ENCODE measurements around the gene GSTT2.
"Not testable (repeated sequence)": the region's sequence is repeated elsewhere in the genome, so short reads cannot be mapped to it uniquely, and the experiment has no call there.

GSTT2 gene

DNA sequence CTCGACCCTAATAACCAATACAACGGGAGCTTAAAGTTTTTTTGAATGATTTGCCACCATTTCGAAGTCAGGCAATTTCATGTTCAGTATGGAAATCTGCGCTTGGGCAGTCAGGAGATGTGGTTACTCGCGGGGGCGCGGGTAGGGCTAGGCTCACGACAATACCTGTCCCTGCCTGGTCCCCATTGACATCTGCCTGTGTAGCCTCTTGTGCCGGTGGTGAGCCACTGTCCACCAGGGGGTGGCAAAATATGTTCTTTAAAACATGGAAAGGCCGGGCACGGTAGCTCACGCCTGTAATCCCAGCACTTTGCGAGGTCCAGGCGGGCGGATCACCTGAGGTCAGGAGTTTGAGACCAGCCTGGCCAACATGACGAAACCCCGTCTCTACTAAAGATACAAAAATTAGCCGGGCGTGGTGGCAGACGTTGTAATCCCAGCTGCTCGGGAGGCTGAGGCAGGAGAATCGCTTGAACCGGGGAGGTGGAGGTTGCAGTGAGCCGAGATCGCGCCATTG is 5.0 kb upstream of the GSTT2 start:
- not testable (repeated sequence) for DNase-seq (ENCODE audit: low spot score)

DNA sequence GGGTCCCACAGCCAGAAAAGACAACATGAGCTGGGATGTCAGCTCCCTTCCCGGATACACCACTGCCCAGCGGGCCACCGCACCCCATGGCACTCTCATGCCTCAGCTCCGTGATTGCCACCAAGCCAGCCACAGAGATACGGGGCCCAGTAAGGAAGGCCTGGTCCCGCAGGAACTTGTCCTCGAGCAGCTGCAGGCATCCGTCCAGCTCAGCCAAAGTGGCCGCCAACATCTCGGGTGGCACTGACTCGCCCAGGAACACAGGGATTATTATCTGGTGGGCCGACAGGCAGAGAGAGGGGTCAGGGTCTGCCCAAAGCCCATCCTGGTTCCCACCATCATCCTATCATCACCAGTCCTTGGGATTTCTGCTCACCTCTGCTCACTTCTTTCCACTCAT is 2.6 kb upstream of the GSTT2 start:
- not testable (repeated sequence) for DNase-seq (ENCODE audit: low spot score)

DNA sequence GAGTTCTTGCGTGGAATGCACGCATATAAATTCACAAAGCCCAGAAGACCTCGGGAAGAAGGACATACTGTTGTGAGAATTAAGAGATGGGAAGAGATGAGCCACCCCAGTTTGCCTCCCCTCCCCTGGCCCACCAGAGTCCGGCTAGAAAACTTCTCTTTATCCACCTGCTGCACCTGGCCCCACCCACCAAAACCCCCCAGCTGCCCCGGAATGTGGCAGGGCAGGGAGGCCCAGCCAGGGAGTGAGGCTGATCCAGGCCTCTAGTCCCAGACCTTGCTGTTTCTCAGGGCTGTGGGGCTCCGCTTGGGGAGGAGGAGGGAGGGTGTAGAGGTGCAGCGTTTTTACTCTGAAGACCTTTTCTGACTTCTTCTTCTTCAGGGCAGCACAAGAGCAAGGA is 633 bp downstream of the GSTT2 start:
- not testable (repeated sequence) for DNase-seq (ENCODE audit: low spot score)

DNA sequence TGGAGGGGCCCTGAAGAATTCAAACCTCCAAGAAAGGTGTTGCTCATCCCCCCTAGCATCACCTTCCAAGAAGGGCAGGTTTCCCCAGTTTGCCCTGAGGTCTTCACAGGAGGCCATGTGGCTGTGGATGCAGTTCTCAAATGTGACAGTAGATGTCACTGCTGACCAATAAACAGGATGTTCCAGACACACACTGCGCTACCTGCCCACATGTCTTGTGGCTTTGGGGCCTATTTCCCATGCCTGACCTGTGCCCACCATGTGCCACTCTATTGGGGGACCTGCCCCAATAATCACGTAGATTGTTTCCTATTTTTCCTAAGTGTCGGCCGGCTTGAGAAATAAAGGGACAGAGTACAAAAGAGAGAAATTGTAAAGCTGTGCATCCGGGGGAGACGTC is 4.5 kb downstream of the GSTT2 start:
- DNase-seq (ENCODE audit: low spot score), result peak; percentile 13

DNA sequence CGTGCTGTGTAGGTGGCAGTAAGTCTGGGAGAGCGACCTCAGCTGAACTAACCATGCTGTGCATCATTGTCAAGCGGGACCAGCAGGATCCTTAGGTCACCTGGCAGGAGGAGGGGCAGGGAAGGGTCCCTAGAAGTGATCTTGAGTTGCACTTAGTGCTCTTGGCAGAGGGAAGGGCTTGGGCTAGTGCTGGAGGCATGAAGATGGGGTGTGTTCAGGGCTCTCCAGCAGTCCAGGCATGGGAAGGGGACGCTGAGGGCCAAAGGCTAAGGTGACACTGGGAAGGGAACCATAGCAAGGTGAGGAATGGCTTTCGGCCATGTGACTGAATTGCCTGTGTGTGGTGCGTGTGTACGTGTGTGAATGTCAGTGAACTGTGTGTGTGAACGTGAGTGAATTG is 6.2 kb downstream of the GSTT2 start:
- not testable (repeated sequence) for DNase-seq (ENCODE audit: low spot score)

DNA sequence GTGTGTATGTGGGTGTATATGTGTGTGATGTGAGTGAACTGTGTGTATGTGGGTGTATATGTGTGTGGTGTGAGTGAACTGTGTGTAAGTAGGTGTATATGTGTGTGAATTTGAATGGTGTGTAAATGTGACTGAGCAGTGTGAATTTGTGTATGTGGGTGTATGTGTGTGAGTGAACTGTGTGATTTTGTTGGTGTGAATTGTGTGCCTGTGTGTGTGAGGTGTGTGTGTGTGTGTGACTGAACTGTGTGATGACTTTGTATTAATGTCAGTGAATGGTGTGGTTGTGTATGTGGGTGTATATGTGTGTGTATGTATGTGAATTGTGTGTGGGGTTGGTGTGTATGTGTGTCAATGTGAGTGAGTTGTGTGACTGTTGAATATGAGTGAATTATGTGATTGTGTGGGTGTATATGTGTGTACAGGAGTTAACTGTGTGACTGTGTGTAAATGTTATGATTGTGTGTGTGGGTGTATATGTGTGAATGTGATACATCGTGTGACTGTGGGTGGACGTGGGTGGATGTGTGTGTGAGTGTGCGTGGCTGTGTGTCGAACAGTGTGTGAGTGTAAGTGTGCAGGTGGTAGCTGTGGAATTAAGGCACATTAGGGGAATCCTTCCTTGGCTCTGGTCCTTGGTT is 6.7 kb downstream of the GSTT2 start:
- not testable (repeated sequence) for DNase-seq (ENCODE audit: low spot score)

DNA sequence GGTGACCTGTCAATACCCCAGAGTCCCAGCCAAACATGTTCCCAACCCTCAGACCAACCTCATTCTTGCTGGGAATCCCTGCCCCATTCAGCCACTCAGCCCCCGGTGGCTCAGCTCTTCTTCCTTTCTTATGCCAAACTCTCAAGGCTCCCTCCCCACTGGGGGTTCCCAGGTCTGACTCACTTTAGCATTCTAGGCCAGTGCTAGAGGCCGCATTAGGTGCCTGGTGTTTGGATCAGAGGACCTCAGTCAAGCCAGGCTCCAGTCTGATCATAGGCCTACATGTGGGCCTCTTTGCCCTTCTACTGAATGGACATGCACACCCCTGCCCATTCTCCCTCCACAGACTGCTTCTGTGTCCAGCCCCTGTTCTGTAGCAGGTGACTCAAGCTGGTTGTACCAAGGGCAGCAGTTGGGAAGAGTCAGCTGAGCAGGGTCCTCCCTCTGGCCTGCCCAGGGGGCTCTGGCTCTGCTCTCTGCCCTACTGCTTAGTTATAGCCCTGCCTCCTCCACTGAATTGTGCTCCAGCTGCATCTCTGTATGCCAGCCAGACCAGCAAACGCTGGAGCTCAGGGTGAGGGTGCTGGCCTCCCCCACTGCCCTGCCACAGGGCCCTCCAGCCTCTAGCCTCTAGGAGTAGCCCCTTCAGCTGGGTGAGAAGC is 9.8 kb downstream of the GSTT2 start:
- DNase-seq (ENCODE audit: low spot score), result not testable (repeated sequence)

DNA sequence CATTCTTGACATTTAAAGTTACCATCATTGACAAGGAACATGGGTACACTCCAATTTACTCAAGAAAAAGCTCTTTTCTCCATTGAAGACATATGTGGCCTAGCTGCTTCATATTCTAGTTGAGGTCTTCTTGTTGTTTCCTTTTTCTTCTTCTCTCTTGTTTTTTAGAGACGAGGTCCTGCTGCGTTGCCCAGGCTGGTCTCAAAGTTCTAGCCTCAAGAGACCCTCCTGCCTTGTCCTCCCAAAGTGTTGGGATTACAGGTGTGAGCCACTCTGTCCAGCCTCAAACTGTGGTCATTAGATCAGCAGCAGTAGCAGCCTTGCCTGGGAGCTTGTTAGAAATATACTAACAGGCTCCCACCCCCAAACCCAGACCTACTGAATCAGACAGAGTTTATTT is 13.1 kb downstream of the GSTT2 start:
- DNase-seq (ENCODE audit: low spot score), result not testable (repeated sequence)

DNA sequence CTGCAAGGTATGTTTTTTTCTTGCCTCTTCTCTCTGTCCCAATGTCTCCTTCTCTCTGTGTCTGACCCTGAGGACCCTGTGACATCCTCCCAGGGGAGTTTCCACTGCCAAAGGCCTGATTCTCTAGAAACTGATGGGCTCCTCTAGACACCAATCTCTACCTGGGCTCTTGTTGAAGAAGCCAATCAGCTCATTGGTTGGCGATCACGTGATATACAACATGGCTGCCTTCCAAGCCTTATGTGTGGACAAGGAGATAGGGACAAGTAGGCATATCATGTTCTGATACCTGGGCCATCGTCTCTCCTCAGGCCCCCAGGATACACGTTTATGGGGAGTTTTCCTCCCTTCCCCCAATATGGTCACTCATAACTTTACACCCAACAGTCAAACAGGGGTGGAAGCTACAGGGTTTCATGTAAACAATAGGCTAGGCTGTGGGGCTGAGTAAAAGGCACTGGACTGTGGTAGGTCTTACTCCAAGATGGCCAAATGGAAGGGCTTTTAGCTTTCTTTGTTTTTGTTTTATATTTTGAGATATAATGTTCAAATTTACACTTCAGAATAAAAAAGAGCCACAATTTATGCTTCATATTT is 13.7 kb downstream of the GSTT2 start:
- DNase-seq (ENCODE audit: low spot score), result not testable (repeated sequence)

DNA sequence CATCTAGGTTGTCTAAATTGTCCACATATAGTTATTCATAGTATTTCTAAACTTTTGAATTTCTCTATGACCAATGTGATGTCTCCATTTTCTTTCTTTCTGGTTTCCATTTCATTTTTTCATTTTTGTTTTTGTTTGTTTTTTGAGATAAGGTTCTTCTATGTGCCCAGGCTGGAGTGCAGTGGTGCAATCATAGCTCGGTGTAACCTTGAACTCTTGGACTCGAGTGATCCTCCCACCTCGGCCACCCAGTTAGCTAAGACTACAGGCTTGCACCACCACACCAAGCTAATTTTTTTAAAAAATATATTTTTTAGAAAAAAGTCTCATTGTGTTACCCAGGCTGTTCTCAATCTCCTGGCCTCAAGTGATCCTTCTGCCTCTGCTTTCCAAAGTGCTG is 17.2 kb downstream of the GSTT2 start:
- no peak for DNase-seq (ENCODE audit: low spot score)

DNA sequence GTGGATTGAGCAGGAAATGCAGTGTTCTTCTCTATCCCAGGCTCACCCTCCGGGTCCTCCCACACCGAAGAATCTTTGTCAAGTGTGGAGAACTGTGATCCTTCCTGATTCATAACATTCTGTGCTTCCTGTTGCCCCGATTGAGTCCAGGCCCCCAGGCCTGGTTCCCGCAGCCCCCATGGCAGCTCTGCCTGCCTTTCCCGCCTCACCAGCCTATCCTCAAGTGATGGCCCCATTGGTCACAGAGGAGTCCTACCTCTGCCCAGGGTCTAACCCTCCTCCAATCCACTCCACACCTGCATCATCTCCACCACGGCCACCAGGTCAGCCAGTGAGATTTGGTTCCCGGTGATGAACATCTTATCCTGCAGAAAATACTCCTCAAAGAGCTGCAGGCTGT is 19.8 kb downstream of the GSTT2 start:
- not testable (repeated sequence) for DNase-seq (ENCODE audit: low spot score)

DNA sequence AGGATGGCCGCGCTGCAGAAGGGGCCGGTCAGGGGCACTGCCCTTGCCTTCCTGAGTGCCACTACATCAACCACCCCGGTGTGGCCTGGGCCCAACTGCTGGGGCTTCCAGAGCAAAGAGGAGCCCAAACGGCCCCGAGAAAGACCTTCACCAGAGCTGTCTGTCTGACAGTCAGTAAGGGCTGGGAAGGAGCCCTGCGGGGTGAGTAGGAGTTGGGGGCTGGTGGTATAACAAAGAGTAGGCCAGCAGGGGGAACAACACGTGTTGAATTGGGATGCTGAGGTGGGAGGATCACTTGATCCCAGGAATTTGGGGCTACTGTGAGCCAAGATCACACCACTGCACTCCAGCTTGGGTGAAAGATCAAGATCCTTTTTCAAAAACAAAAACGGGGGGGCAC is 21.4 kb downstream of the GSTT2 start:
- DNase-seq (ENCODE audit: low spot score), result no peak

DNA sequence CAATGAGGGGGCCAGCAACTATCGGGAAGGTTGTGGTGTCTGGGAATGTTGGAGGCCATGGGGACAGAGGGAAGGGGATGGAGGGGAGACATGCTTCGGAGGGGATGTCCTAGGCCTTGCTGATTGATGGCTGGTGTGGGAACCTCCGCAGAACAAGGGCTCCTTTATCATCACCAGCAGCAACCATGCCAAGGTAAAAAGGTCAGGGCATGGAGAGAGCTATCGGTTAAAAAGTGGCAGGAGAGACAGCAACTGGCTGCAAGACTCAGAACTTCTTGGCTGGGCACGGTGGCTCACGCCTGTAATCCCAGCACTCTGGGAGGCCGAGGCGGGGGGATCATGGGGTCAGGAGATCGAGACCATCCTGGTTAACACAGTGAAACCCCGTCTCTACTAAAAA is 22.3 kb downstream of the GSTT2 start:
- DNase-seq (ENCODE audit: low spot score), result no peak

DNA sequence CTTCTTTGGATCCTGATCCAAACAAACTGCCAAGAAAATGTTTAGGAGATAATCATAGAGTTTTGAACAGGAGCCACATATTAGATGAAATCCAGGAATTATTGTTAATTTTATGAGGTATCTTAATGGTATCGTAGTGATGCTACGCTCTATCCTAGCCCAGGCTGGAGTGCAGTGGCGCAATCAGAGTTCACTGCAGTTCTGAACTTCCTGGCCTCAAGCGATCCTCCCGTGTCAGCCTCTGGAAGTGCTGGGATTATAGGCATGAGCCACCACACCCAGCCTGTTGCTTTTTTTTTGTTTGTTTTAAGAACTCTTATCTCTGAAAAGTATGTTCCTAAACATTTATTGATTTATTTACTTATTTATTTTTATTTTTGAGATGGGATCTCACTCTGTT is 22.9 kb downstream of the GSTT2 start:
- DNase-seq (ENCODE audit: low spot score), result no peak

DNA sequence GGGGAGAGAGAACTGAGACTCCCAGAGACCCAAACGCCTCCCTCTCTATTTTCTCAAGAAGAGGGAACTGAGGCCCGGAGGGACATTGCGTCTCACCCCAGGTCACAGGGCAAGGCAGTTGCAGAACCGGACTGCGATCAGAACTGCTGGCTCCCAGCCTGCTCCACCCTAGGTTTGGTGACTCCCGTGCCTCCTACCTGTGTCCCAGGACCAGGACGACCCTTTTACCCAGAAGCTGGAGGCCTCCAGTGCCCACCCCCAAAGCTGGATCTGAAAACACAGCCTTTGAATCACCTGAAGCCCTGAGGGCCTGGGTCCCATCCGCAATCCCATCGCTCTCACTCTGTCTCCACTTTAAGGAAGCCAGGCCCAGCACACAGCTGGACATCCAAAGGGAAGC is 24.0 kb downstream of the GSTT2 start:
- no peak for DNase-seq (ENCODE audit: low spot score)

DNA sequence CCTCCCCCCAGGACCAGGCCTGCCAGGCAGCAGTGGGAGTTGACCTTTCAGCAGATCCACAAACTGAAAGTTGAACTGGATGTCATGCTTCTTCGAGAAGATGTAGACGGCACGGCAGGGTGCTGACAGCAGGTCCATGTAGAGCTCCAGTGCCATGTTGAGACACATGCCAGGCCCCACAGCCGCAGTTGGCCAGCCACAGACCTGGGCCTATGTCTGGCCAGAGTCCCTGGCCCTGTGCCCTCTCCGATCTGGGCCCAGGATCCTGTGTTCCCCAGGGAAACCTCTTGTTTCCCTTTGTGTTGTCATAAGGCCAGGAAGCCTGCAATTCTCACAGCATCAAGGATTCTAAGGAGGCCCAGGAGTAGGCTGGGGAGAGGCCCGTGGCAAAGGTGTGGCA is 25.3 kb downstream of the GSTT2 start, which contains the start of gene GSTT4:
Gene GSTT4, minus strand, starts transcription at position 253 of the 400 bp plus-strand sequence. Its CDS starts 97 bp downstream, at position 156.
- DNase-seq (ENCODE audit: low spot score), result no peak

DNA sequence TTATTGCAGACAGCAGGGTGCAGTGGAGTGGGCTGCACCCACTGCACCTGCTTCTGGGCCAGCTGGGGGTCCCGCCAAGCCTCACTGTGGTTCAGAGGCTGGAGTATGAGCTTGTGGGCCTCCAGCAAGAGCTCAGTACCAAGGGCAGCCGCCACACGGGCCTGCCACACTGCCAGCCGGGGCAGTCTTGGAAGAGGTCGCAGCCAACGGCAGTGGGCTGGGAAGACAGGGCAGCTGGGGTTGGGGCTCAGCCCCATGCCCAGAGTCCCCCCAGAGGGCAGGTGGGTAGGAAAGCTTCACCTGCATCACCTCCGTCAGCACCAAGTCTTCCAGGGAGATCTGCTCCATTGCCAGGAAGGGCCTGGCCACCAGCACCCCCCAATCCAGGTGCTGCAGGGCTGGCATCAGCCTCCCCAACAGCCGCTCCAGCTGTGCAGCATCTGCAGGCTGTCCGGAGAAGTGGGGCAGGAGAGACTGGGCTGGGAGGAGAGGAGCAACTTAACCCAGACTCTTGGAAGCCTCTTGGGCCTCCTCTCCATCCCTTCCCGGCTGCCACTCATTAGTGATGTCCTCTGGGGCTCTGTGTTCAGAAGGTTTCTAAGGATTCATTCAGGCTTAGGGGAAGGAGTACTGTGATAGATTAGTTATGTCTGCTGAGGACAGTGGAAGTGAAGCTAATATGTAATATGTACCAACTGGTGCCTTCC is 26.4 kb downstream of the GSTT2 start:
- DNase-seq (ENCODE audit: low spot score), result no peak

DNA sequence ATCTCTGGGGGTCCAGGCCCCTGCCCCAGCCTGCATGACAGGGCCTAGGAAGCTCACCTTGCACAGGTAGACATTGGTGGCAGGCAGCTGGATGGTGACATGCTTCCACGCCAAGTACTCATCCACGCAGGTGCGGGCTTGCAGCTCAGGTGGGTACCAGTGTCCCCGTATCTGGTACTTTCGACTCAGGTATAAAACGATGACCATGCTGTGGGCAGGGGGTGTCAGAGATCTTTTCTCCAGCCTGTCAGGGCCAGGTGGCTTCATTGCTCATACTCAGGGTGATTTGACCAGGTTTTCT is 26.9 kb downstream of the GSTT2 start:
- no peak for DNase-seq (ENCODE audit: low spot score)

DNA sequence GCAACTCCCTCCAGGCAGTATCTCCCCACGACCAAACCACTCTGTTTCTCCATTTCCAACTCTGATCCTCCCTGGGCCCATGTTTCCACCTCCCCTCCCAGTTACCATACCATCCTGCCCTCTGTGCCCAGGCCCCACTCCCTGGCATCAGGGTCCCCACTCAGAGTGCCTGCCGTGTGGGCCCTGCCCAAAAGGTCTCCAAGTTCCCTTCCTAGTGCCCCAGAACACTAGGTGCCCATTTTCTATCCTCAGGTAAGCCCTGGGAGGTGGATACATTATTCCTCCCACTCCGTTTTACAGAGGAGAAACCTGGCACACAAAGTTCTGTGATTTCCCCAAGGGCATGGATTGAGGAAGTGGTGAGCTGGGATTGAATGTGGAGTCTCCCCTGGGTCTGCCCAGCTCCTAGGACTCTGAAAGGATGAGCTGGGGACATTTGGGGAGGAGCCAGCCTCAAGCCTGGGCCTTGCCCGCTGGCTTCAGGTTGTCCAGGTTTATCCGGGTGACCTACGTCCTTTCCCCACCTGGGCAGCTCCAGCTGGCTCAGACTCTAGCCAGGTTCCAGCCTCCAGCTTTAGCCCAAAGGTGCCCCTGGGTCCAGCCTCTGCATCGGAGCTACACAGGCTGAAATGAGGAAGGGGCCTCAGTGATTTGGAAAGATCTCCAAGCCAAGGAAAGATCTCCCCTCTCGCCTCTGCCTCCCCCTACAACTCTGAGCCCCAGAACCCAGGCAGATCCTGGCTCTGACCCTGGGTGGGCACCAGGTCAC is 27.5 kb downstream of the GSTT2 start:
- no peak for DNase-seq (ENCODE audit: low spot score)

DNA sequence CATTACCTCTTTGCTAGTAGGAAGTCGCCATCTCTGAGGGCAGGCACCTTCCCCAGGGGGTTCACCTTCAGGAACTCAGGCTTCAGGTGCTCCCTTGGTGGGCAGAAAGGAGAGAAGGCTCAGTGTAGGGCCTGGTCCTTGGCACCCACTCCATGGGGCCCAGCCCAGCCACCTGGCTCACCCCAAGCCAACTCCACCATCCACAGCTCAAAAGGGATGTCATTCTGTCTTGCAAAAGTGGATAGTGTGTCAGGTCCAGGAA is 28.0 kb downstream of the GSTT2 start:
- DNase-seq (ENCODE audit: low spot score), result no peak

DNA sequence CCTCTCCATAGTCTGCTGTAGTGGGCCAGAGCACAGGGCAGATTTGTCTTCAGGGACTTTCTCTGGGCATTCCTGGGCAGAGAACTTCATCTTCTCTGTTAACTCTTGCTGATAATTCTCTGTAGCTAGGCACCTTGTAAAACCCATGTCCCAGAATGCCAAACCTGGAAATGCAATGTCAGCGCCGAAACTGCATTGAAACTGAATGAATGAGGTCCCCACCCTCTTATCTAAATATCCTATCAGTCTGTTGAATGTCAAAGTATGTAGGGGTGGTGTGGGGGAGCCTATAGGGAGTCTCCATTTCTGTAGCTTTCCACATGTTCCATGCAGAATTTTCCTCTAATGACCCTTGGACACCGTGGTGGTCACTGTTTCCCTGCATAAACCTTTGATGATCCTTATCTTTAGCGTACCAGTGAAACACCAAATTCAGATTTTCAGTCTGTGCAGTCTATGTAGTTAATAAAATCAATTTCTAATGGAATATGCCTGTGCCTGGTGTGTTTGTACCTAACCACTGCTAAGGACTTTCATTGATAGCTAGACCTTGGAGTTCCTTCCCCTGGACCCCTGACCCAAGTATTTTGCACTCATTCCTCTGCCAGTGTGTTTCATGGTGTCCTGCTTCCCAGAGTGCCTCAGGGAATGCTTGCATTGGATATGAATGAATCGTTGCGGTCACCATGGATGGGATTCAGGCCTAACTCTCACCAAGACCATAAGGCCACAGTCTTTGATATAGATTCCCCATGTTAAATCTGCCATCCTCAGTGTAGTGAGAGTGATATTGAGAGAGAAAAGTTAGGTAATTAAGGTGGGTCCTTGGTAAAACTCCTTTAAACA is 28.7 kb downstream of the GSTT2 start:
- no peak for DNase-seq (ENCODE audit: low spot score)
